Kidney glomerular epithelial cell (primary cell): ENCODE data around the gene MAP7D3.

Experiments used
- DNase-seq: peaks from one replicate; lab custom pipeline; 2025; lab: John Stamatoyannopoulos, UW

The MAP7D3 gene

DNA sequence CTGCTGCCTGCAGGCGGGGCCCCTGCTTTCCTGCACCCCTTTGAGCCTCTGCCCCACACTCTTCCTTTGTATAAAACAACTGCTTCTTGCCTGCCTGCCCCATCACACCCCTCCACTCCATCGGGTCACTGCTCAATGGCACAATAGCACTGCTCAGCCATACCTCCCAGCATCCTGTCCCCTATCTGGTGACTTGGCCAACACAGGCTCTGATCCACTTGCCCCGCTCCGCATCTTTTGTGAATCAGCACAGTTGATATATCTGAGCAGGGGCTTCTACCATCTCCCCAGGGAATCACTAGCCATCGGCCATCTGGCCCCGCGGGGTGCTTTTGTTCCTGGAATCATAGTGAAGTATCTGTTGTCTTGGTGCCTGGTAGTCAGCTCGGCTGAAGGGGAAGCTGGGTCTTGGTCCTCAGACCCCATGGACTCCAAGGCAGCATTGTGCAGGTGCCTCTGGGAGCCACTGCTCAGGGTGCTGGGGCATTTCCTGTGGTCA, 45.3 kb downstream of the MAP7D3 start:
- no peak for DNase-seq

DNA sequence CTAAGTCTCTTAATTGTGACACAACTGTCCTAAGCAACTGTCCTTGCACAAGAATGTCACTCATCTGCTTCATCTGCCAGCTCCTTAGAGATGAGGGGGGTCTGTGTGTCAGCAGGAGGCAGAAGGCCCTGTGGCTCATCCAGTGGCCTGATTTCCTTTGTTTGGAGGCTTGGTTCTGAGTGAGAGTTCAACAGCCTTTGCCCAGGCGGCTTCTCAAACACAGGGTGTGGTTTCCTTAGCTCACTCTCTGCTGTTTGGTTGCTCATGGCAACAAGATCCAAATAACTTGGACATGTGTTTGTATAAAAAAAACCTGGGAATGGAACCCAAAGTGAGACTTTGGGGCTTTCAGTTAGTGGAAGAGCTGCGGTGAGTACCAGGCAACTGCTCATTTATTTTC, 46.6 kb downstream of the MAP7D3 start:
- no peak for DNase-seq

- no peak for DNase-seq
Measured at GRCh38 chrX:136203951-136204350, 47.2 kb downstream of the MAP7D3 start.

DNA sequence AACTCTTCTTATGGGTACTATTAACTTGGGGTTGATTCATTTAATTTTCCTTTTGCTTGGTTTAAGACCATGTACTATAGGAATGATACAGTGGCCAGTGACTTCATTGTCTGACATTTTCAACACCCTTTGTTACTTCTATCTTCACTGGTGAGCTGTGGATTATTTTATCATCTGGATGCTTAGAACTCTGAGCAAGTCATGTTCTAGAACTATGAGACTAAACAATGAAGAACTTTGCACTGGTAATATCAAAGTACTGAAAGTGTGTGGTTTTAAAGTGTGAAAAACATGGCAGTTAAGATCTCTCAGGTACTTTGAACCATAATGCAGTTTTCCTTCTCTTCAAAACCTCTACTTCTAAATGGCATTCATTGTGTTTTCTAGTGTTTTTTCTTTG, 47.8 kb downstream of the MAP7D3 start:
- no peak for DNase-seq

GRCh38 chrX:136202889-136203288, 48.3 kb downstream of the MAP7D3 start:
- peak; percentile 31 for DNase-seq

DNA sequence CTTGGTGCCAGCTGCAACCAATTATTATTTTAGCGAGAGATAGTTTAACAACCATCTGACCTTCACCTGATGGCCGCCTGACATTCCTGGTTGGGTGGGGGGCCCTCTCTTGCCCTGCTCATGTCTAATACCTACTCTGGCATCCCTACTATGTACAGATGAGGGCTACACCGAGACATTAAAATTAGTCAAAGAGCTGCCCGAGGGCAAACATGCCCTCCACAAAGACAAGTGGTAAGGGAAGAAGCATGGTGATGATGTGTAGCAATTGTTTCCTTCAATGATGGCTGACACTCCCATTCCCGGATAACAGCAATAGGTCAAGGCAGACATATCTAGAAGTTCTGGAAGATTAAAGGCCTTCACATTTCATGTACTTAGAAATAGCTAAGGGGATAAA, 49.6 kb downstream of the MAP7D3 start:
- DNase-seq = no peak

- peak; percentile 8 for DNase-seq
Measured at GRCh38 chrX:136200466-136200865, 50.7 kb downstream of the MAP7D3 start.

DNA sequence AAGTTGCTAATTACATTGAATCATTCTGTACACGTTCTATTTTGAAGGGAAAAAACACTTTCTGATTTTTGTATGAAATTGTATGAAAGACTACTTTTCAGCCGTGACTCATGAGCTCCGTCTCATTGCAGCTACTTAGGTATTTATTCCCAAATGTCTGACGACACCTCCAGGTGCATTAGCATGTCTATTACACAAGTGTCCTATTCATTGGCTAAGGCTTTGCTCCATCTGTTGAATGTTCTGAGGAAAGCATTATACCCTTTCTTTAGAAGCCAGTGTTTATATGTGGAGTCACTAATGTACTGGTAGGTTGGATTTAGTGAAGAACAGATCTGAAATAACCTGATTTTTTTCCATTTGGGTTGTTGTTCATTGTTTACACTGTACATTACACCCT, 51.8 kb downstream of the MAP7D3 start:
- no peak for DNase-seq

DNA sequence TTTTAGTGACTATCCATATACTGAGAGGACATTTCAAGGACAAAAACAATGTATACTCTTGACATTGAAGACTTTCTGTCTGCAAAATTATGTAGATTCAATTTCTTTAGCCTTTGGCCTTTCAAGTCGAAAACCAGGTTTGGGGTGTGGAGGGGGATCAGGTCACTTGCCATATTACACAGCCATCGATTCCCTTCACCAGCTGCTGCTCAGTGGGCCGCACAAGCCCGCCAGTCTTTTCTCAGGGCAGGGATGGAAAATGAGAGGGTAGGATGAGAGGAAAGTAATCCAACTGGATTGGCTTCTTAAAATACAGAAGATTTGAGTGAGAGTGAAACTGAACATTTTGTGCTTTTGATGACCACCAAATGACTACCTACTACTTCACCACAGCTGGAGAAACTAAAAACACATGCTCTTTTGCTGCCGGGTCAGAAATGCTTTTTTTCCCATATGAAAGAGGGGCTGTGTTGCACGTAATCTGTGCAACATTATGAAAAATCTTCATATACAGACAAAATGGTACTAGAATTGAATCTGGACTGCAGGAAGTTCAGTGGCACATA, 52.4 kb downstream of the MAP7D3 start:
- DNase-seq = no peak

GRCh38 chrX:136198010-136198409, 53.2 kb downstream of the MAP7D3 start:
- DNase-seq = no peak

GRCh38 chrX:136196691-136197155, 54.5 kb downstream of the MAP7D3 start:
- DNase-seq = no peak

GRCh38 chrX:136195247-136195646, 56.0 kb downstream of the MAP7D3 start:
- no peak for DNase-seq

DNA sequence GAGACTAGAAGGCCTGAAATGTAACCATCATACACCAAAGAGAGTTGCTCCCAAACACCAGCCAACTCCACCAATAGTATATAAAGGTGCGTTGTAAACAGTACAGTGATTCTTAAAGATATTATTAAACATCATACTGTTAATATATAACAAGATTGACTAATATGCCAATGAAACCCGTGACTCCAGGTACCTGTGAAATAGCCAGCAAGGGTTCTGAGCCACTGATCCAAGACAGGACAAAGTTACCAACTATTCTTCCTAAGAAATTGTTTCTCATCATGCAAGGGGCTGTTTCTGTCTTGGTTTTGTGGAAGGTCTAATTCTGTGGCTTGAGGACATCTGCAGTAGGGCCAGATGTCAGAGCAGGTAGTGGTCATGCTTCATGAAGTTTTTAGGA, 56.7 kb downstream of the MAP7D3 start:
- peak; percentile 41 for DNase-seq

DNA sequence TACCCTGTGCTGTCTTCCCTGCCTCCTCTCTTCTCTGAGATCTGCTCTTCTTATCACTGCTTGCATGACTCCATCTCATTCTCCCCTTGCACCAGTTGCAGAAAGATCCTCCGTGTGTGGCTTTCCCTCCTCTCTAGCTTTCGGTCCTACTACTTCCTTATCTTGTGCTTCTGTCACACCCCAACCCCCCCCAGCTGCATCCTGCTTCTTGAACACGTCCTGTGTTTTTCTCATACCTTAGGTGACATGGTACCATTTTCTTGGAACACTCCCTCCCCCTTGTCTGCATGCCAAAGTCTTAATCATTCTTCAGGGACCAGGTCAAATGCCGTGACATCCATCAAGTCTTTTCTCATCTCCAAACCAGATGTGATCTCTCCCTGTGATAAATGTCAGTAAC, 57.4 kb downstream of the MAP7D3 start:
- DNase-seq = no peak

GRCh38 chrX:136192839-136193414, 58.3 kb downstream of the MAP7D3 start:
- peak; percentile 23 for DNase-seq

- no peak for DNase-seq
Measured at GRCh38 chrX:136192135-136192534, 59.1 kb downstream of the MAP7D3 start.

- no peak for DNase-seq
Measured at GRCh38 chrX:136191171-136191570, 60.0 kb downstream of the MAP7D3 start.

DNA sequence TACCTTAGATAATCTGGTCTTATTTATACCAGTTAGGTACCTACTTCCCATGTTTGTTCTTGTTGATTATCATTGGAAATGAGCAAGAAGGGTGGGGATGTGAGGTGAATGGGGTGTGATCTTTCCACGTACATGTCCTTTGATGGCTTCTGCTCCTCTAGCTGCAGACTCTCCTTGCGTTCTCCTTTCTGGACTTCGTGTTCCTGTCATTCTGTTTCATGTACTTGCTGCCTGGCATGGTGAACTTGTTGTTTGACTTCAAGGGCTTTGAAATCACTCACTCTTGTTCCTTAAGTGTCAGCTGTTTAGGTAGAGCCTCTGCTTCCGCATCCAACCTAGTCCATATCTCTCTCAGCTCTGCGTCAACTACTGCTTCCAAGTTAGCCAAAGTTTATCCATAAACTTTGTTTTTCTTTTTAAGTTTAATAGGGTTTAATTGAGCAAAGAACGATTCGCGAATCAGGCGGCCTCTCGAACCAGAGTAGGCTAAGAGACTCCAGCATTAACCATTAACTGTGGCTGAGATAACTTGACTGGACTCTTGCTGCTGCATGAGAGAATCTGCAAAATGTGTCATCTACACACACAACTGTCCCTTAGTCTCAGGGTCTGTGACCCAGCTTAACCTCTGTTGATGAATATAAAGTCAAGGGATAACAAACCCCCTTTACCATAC, 61.0 kb downstream of the MAP7D3 start:
- no peak for DNase-seq

GRCh38 chrX:136189222-136189621, 62.0 kb downstream of the MAP7D3 start:
- DNase-seq = no peak

DNA sequence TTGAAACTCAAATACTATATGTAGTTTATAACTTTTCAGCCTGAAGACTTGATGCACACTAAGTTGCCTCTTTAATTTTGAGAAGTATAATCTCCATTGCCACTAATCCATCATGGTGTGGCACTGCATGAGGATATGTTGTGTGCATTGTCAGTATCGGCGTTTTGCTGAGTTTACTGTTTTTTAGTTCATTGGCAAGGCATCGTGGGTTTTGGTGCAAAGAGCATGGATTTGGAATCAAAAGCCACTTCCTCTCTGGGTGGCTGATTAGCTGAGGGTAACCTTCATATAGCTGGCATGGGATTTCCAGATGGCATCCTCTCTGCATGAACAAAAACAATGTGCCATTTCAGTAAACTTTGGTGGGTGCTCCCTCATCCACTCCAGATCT, 65.2 kb downstream of the MAP7D3 start:
- DNase-seq = no peak

GRCh38 chrX:136185401-136186022, 65.7 kb downstream of the MAP7D3 start:
- peak; percentile 43 for DNase-seq

DNA sequence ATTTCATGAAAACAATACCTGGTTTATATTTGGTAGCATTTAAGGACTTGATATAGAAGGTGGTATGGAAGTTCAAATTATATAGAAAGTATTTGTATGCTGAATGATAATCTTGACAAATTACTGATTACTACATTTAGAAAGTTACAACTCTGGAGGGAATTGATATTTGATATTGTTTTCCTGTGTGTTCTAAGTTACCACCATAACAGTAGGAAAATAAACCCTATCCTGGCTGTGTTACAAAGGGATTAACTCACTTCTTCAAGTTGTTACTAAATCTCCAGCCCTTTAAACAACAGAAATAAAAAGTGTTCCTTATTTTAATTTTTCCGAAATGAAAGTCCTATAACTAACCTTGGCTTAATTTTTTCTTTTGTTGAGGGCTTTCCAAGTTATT, 67.3 kb downstream of the MAP7D3 start:
- no peak for DNase-seq

DNA sequence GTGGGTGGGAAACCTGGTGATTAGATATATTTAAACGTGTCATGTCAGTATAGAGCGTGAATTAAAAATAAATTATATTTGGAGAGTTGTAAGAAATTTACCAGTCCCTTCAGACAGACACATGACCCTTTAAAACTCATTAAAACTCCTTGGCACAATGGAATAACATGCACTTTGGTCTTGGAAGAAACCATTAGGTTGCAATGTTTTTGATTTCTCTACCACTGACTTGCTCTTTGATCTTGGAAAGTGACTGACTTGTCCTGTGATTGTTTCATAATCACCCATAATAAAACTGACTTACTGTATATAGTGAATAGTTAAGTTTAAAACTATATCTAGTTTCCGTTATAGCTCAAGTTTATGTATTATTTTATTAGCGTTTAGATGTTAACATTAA, 68.0 kb downstream of the MAP7D3 start:
- DNase-seq = no peak
